Naive thymus-derived CD4-positive, alpha-beta T cell (primary cell): Measurements from ENCODE around the gene MATN3. TPM values are rescaled to one million over a fixed set of nuclear protein-coding genes. Genes with fewer than 3 reads are reported as not detected.

Experiments used
- polyA plus RNA-seq, 2 donors: library from polyadenylated mRNA; unstranded; fragments of 300-500 nt; fragmentation: Illumina TruSeq; gene quantifications; one replicate each; pipeline ENCODE4 v1.2.3, GENCODE V29; 2021
- total RNA-seq, 6 experiments: library from RNA in 5 of 6; stranded (reverse) in 5 of 6; gene quantifications; 1 replicate in 5 of 6; 2 replicates in 1 of 6; pipeline ENCODE4 v1.2.3 and lab custom pipeline; 2021 to 2026

MATN3 gene
- total and polyA plus RNA-seq, 7 experiments from 2014 or later = not detected

Other genes with a start within 250 kb of the MATN3 start
- gene TTC32, start 110.7 kb downstream of the MATN3 start, total RNA-seq = 10 to 100 TPM; 23.1 to 58.0 (median 44.9) TPM
- gene TTC32, start 110.7 kb downstream of the MATN3 start, polyA plus RNA-seq = 10 to 100 TPM; 25.9 to 41.5 TPM
- gene WDR35, start 22.6 kb downstream of the MATN3 start, total RNA-seq = 1 to 10 TPM; 3.2 to 6.0 (median 3.7) TPM
- 1 to 10 TPM; 1.5 to 2.0 TPM for gene WDR35, start 22.6 kb downstream of the MATN3 start, polyA plus RNA-seq
- 10 to 100 TPM; 32.3 to 78.2 (median 48.7) TPM for gene LAPTM4A, start 39.0 kb upstream of the MATN3 start, total RNA-seq
- gene LAPTM4A, start 39.0 kb upstream of the MATN3 start, polyA plus RNA-seq = 100 to 1,000 TPM; 103 to 106 TPM
- under 1 TPM in 3 of 5 experiments, not detected in 2; 0.12 to 0.37 (median 0.22) TPM for gene SDC1, start 212.5 kb upstream of the MATN3 start, total RNA-seq
- gene SDC1, start 212.5 kb upstream of the MATN3 start, polyA plus RNA-seq = not detected